Chondrocyte (in vitro differentiated cells): ENCODE results near the gene MCM3AP. TPM values are rescaled to one million over a fixed set of nuclear protein-coding genes. Genes with fewer than 3 reads are reported as not detected.

Source experiments
- DNase-seq: peaks from one replicate; pipeline ENCODE4 v3.0.0; 2021; ENCODE audit warnings: mixed read lengths, low spot score
- H3K27ac Mint-ChIP-seq: one replicate; pipeline ENCODE4 v1.8.0; 2021; ENCODE audit warnings: mild to moderate bottlenecking, moderate library complexity, mixed read lengths; ENCODE audit not compliant: unreplicated experiment
- H3K27me3 Mint-ChIP-seq: 2 replicates; pipeline ENCODE4 v1.8.0; 2021; ENCODE audit warnings: low read depth, mixed read lengths
- H3K36me3 Mint-ChIP-seq: 2 replicates; pipeline ENCODE4 v1.8.0; 2021; ENCODE audit warnings: low read depth, mixed read lengths
- H3K4me1 Mint-ChIP-seq: 2 replicates; pipeline ENCODE4 v1.8.0; 2021; ENCODE audit warnings: low read depth, mild to moderate bottlenecking, mixed read lengths
- H3K4me3 Mint-ChIP-seq: one replicate; pipeline ENCODE4 v1.8.0; 2021; ENCODE audit warnings: mild to moderate bottlenecking, moderate library complexity, mixed read lengths; ENCODE audit not compliant: unreplicated experiment
- H3K9me3 Mint-ChIP-seq: 2 replicates; pipeline ENCODE4 v1.8.0; 2021; ENCODE audit warnings: low read depth, mixed read lengths
- total RNA-seq: library from RNA; stranded (reverse); gene quantifications from 3 replicates; pipeline ENCODE4 v1.2.1, GENCODE V29; 2021
- TF ChIP-seq, protein P1 (sequence below): fragments of 200-600 bp; sonication (generic); IDR thresholded peaks from 2 replicates; pipeline ENCODE4 v1.5.0; 2021; ENCODE audit warnings: antibody characterized with exemption, mild to moderate bottlenecking, moderate library complexity

MCM3AP gene
- total RNA-seq, 1 donor from 2014 or later = 86.4 TPM

DNA sequence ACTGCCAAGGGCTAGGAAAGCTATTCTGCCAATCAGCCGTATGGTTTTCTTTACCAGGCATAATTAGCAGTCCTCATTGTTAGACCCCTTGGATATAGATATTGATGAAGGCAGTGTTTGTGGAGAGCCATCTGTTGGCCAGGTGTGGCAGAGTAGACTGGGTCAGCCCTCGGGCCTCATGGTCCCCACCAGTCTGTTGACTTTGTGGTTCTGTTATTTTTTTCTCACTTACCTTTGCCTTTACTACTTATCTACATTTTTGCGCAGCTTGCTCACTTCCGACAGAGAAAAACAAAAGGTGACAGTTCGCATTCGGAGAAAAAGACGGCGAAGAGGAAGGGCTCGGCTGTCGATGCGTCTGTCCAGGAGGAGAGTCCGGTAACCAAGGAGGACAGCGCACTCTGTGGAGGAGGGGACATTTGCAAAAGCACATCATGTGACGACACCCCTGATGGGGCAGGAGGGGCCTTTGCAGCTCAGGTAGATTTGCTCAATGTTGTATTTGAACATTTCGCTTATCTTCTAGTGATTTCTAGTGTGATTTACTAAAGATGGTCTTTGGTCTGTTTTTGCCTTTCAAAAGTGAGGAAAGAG lies 40.8 kb upstream of the MCM3AP start:
- H3K4me1 Mint-ChIP-seq = peaks cover 35% of the 10 kb centered on the region
- H3K36me3 Mint-ChIP-seq = peaks cover 2% of the 10 kb centered on the region
- no peak overlapping the region for H3K4me3 Mint-ChIP-seq
- no peak for DNase-seq
- no peaks in the 10 kb centered on the region for H3K27me3 Mint-ChIP-seq
- peak overlapping the region; percentile 46 for H3K27ac Mint-ChIP-seq
- TF ChIP-seq, protein P1, sequence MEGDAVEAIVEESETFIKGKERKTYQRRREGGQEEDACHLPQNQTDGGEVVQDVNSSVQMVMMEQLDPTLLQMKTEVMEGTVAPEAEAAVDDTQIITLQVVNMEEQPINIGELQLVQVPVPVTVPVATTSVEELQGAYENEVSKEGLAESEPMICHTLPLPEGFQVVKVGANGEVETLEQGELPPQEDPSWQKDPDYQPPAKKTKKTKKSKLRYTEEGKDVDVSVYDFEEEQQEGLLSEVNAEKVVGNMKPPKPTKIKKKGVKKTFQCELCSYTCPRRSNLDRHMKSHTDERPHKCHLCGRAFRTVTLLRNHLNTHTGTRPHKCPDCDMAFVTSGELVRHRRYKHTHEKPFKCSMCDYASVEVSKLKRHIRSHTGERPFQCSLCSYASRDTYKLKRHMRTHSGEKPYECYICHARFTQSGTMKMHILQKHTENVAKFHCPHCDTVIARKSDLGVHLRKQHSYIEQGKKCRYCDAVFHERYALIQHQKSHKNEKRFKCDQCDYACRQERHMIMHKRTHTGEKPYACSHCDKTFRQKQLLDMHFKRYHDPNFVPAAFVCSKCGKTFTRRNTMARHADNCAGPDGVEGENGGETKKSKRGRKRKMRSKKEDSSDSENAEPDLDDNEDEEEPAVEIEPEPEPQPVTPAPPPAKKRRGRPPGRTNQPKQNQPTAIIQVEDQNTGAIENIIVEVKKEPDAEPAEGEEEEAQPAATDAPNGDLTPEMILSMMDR = no peak
- no peaks in the 10 kb centered on the region for H3K9me3 Mint-ChIP-seq

DNA sequence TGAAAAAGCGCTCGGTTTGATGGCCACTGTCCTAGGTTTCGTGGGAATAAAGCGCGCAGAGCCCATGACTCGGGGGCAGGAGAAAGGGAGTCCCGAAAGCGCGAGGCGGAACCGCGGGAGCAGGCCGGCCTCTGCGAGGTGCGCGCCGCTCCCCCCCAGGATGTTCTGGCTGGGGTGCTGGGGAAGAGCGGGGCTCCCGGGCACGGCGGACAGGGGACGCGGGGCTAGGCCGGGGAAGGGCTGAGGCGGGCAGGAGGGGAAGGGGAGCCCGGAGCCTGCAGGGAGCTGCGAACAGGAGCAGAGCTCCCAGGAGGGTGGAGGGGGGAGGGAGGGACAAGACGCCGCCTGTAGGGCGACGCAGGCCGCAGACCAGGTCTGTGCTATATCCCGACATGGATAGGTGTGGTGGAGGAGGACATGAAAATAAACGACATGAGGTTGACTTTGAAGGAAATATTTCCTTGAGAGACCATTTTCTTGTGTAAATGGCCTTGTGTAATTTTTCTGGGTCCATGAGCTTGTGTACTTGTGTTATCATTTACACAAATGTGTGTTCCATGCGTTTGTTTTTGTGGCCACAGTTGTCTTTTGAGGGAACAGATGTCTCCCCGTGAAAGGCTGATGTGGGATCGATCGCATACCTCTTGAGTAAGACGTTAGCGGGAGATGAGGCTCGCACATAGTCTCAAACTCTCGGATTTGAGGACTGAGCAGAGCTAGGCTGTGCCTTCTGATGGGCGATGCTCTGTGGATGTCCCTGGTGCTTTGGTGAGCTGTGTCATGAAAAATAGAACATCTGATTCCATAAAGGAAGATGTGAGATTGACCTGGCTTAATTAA lies 39.9 kb upstream of the MCM3AP start:
- Mint-ChIP-seq H3K4me1 (peaks cover 43% of the 10 kb centered on the region), H3K27me3 (no peaks in the 10 kb centered on the region), H3K36me3 (peaks cover 2% of the 10 kb centered on the region), H3K4me3 (peak overlapping the region; percentile 91), H3K9me3 (no peaks in the 10 kb centered on the region), H3K27ac (peak overlapping the region; percentile 71)
- DNase-seq = no peak
- TF ChIP-seq, protein P1 = peak; percentile 63

DNA sequence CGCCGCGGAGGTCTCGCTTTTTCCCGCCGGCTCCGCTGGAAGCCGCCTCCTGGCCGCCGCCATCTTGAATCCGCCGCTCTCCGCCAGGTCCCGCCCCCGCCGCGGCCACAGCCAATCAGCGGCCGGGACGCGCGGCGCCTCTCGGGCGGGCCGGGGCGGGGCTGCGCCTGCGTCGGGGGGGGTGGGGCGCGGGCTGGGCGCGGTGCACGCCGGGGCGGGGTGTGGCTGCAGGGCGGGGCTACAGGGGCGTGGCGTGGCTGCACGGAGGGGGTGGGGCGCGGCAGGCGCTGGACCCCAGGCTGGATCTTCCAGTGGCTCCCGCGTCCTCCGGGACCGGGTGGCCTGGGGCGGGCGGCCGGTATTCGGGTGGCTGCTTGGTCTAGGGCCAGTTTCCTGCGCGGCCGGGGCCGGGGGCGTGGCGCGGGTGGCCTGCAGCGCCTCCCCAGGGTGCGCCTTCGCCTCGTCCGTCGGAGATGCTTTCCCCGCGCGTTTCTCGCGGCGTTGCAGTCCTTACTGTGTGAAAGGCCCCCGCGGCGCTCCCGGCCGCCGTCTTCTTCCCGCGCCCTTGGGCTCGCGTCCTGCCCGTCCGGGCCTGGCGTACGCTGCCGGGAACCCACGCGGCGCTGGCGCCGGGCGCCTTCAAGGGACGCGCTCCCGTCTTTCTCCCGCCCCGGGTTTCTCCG lies 39.1 kb upstream of the MCM3AP start:
- Mint-ChIP-seq H3K27me3 (no peaks in the 10 kb centered on the region), H3K4me1 (peaks cover 43% of the 10 kb centered on the region), H3K9me3 (no peaks in the 10 kb centered on the region), H3K27ac (peak overlapping the region; percentile 98), H3K4me3 (peak overlapping the region; percentile 91), H3K36me3 (peaks cover 2% of the 10 kb centered on the region)
- TF ChIP-seq, protein P1 = peak; percentile 30
- DNase-seq = no peak

DNA sequence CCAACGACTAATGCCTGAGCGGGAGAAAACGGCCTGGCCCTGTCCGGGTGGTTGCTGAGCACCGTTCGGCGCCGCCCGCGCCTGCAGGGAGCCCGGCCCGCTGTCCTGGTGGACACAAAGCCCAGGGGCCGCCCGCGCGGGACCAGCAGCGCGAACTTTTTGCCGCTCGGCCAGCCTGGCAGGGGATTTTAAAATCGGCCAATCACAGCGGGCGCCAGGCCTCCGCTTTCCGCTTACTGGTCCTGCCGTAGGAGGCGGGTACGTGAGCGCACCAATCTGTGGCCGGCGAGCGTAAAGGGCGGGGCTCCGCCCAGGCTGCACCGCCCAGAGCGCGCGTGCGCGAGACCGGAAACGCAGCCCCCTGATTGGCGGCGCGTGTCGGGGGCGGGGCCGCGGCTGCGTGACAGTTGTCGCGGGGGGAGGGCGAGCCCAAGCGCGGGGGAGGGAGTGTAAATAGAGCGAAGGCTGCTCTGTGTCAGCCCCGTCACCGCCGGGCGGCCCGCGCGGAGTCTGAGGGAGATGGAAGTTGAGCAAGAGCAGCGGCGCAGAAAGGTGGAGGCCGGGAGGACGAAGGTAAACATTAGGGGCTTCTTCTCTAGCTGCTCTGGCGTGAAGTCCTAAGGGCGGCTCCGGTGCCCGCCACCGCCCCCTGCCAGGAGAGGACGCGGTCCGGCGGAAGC lies 38.4 kb upstream of the MCM3AP start, which contains the start of the genes C21orf58 and PCNT:
C21orf58 (minus strand) TSS at position 161 of the 680 bp plus-strand sequence. CDS start 1,132 bp downstream, outside the sequence.
PCNT (plus strand) TSS at position 447 of the 680 bp plus-strand sequence; CDS start at position 520, 73 bp downstream.
- Mint-ChIP-seq H3K9me3 (no peaks in the 10 kb centered on the region), H3K4me3 (peak within 1 kb of the TSS; percentile 91), H3K27me3 (no peaks in the 10 kb centered on the region), H3K36me3 (peaks cover 2% of the 10 kb centered on the region), H3K27ac (peak within 1 kb of the TSS; percentile 98), H3K4me1 (peaks cover 43% of the 10 kb centered on the region)
- DNase-seq = peak; percentile 99
- TF ChIP-seq, protein P1 = no peak
